Measurements from ENCODE around the gene C2orf74.
"Not testable (repeated sequence)": the region's sequence is repeated elsewhere in the genome, so short reads cannot be mapped to it uniquely, and the experiment has no call there.

The C2orf74 gene

DNA sequence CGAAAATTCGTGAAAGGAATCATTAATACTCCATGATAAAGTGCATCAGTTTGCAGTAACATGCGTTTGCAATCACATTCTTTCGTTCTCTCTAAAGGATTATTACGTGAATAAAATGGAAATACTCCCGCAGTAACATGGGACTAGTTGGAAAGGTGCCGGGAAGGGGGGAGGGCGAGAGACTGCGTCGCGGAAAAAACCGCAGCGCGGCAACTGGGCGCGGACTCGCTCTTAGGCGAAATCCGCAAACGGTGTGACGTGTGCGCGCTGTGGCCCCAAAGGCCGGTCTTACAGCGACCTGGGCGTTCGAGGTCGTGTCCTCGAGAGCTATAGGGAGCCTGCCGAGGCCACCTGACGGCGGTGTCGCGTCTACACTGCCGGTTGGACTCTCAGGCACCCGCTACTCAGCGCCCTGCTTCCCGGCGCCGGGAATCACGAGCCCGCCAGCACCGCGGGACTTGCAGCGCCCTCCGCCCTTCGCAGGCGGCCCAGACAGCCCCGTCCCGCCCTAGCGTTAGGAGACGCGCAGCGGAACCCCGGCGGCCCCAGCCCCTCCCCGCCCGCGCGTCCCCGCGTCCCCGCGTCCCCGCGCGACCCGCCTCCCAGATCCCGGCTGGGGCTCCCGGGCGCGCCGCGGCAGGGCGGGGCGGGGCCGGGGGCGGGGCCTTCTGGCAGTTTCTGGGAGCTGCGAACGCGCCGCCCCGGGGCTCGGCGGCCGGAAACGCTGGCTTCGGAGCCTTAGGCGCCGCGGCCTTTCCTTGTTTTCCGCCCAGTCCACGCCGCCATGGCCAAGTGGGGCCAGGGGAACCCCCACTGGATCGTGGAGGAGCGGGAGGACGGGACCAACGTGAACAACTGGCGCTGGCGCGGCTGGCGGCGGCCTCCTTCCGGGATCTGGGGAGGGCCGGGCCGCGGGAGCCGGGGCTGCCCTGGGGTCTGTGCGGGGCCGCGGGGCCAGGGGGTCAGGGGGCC is 15.1 kb downstream of the C2orf74 start:
- peak; percentile 91 for DNase-seq

GRCh38 chr2:61177727-61178549 is 15.9 kb downstream of the C2orf74 start:
- peak; percentile 29 for DNase-seq

GRCh38 chr2:61178603-61179545 is 16.9 kb downstream of the C2orf74 start:
- DNase-seq, result peak; percentile 13

GRCh38 chr2:61179701-61180639 is 18.0 kb downstream of the C2orf74 start:
- no peak for DNase-seq

- DNase-seq, result no peak
Measured at GRCh38 chr2:61180686-61181085, 18.7 kb downstream of the C2orf74 start.

- DNase-seq, result no peak
Measured at GRCh38 chr2:61181382-61182058, 19.5 kb downstream of the C2orf74 start.

GRCh38 chr2:61182059-61182383 is 20.0 kb downstream of the C2orf74 start:
- DNase-seq, result no peak

DNA sequence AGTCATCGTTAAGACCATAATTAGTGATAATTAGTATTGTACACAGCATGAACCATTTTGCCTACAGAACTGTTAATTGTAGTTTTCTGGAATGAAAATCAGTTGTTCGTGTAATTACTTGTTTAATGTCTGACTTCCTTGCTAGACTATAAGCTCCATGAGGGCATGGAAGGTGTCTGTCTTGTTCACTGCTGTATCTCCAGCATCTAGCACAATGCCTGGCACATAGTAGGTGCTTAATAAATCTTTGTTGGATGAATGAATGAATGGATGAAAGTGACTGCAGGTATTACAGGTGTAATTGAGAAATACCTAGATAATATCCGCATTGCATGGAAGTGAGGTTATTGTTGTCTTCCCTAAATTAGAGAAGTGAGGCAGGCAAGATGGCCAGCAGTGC is 21.8 kb downstream of the C2orf74 start:
- no peak for DNase-seq

- DNase-seq, result no peak
Measured at GRCh38 chr2:61184263-61184662, 22.3 kb downstream of the C2orf74 start.

DNA sequence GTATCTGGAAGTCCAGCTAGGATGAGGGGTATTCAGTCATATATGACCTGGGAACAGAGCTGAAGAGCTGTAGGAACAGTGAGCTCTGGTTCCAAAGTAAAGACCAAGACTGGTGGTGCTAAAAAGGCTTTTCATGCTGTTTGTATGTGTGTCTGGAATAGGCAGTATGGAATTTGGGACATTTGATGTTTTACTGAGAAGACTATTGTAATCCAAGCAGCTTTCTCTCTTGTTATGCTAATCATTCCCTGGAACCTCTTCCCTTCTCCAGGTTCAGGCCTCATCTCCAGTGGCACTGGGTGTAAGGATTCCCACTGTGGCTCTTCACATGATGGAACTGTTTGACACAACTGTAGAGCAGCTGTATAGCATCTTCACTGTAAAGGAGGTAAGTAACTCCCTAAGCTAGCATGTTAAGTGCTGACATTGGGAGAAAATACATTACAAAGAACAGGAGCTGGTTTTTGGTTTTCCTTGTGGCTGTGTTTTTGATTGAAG is 23.3 kb downstream of the C2orf74 start:
- DNase-seq, result no peak

DNA sequence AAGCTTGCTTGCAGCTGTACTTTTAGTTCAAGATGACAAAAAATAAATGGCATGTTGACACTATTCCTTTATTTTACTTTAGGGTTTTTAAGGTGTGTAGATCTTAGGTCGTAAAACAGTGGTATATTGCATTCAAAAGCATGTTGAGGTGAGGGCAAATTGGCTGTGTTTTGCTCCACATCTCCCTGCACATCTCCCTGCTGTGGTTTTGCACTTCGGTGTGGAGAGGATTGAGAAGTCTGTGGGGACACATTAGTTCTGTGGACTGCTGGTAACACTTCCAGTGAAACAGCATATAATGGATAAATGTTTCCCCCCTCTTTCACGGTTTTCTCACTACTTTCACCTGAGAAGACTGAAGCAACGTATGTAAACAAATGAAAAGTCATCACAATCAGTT is 25.1 kb downstream of the C2orf74 start:
- DNase-seq, result no peak

DNA sequence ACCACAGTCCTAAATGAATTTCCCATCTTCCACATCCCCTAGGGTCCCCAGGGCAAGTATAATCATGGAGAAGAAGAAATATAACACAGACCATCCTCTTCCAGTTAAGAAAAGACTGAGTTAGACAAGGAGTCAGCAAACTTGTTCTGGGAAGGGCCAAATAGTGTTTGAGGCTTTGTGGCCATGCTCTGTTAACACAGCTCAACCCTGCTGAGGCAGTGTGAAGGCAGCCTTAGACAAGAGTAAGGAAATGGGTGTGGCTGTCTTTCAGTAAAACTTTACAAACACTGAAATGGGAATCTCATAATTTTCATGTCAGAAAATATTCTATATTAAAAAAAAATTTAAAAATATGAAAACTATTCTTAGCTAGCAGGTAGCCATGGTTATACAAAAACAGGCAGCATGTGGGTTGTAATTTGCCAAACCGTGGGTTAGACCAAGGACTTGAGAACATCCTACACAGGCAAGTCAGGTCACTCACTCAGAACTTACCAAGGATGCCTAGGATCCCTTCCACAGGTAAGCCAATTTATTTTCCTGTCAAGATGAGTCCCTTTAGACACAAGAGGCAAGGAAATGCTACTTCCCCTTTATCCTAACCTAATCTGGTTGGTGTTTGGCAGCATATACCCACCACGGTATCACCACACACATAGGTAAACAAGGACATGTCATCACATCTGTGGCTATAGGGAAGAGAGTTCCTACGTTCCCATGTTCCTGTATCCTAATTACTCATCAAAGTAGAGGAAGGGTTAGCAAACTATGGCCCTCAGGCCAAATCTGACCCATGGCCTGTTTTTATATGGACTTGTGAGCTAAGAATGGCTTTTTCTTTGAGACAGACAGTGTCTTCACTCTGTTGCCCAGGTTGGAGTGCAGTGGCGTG is 31.9 kb downstream of the C2orf74 start:
- peak; percentile 33 for DNase-seq

DNA sequence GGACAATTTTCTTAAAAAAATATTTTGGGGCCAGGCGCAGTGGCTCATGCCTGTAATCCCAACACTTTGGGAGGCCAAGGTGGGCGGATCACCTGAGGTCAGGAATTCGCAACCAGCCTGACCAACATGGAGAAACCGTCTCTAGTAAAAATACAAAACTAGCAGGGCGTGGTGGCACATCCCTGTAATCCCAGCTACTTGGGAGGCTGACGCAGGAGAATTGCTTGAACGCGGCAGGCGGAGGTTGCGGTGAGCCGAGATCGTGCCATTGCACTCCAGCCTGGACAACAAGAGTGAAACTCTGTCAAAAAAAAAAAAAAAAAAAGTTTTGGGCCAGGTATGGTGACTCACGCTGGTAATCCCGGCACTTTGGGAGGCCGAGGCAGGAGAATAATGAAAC is 32.7 kb downstream of the C2orf74 start:
- not testable (repeated sequence) for DNase-seq

- no peak for DNase-seq
Measured at GRCh38 chr2:61196671-61197070, 34.7 kb downstream of the C2orf74 start.

DNA sequence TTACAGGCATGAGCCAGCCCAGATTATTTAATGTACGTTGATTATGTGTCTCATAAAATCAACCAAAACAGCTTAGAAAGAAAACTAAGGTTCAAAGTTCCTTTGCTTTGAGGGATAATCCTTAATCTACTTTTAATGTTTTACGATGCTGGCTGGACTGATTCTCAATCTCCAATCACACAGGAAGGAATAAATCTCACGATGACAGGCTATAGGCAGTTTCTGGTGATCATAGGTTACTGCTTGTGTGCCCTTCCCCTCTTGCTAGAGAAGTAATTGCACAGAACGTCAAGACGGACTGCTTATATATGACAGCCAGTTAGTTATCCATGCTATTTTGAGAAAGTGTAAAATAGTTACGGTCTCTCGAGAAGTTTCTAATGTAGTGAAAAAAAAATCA is 43.1 kb downstream of the C2orf74 start:
- no peak for DNase-seq

- DNase-seq, result no peak
Measured at GRCh38 chr2:61210332-61210981, 48.5 kb downstream of the C2orf74 start.

DNA sequence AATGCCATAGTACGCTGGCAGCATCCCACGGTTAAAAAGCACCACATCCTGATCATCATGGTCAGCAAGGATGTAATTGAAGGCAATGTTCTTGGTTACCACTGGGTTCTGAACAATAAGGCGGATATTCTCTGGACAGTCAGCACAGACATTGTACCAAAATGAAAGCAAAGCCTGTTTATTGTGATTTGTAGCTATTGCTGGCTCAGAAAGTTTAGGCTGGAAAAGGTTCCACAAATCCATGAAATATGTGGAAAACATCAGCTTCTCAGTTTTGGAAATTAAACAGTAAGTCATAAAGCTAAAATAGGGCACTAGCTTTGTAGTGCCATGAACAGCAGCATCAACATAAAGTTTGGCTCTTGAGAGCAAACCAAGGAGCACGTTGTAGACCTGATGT is 52.2 kb downstream of the C2orf74 start:
- no peak for DNase-seq
